Medulla oblongata (tissue), 1 donor: ENCODE results near the gene RABGGTA.
"Not testable (repeated sequence)": the region's sequence is repeated elsewhere in the genome, so short reads cannot be mapped to it uniquely, and the experiment has no call there.

Source experiments
- DNase-seq: peaks from one replicate; pipeline ENCODE4 v3.0.0-alpha.2; 2015; ENCODE audit errors: extremely low spot score

The RABGGTA gene

GRCh38 chr14:24260780-24261157 is 10.6 kb downstream of the RABGGTA start:
- no peak for DNase-seq

GRCh38 chr14:24260026-24260779 is 11.2 kb downstream of the RABGGTA start:
- DNase-seq, result no peak

GRCh38 chr14:24259282-24260025 is 11.9 kb downstream of the RABGGTA start:
- DNase-seq, result no peak

- no peak for DNase-seq
These were observed 12.7 kb downstream of the RABGGTA start for GRCh38 chr14:24258548-24259265.

DNA sequence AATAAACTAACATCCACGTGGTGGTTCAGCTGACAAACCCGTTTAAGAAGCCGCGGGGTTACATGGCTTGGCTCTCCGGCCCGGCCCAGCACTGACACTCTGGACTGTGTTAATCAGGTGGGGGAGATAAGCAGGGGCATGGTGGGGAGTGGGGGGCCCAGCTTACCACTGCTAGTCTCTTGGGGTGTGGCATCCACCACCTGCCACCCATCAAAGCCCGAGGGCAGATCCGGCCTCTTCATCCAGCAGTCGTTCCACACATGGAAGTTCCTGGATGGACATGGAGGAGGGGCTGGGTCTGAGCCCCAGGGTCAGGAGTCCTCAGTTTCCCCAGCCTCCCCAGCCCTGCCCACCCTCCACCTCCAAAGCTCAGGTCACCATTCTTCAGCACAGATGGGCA is 13.3 kb downstream of the RABGGTA start:
- no peak for DNase-seq

DNA sequence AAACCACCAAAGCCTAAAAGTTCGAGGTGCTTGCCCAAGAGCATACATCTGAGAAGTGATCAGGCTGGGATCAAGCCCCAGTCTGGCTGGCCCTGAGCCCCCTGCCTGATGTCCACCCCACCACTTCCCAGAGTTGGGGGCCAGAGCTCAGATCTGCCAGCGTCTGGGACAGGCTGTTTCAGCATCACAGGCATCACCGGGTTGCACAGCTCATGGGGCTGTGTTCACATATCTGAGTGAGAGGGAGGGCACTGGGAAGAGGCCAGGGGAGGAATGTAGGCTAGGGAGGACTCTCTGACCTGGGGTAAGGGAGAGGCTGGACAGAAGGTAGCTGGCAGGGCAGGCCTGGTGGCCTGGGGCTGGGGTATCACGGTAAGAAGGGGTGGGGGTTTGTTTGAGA is 14.4 kb downstream of the RABGGTA start:
- DNase-seq, result no peak

- DNase-seq, result no peak
These were observed 15.3 kb downstream of the RABGGTA start for GRCh38 chr14:24255931-24256711.

- no peak for DNase-seq
These were observed 16.0 kb downstream of the RABGGTA start for GRCh38 chr14:24255438-24255837.

- DNase-seq, result no peak
These were observed 16.6 kb downstream of the RABGGTA start for GRCh38 chr14:24254630-24255392.

DNA sequence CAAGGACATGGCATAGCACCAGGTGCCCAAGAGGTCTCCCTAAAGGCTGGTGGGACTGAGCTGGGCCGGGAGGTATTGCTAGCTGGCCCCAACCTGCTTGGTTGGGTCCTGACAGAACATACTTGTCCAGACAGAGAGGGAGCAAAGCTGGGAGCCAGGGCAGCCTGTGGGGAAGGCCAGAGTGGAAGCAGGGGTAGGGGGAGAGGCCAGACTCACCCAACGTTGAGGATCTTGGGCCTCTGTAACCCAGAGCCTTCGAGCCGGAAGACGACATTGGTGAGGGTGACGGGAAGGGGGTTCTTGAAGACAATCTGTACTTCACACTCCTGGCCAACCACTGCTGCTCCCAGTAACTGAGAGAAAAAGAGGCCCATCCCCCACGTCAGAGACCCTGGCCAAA is 17.5 kb downstream of the RABGGTA start:
- DNase-seq, result no peak

GRCh38 chr14:24252289-24253124 is 18.9 kb downstream of the RABGGTA start:
- no peak for DNase-seq

DNA sequence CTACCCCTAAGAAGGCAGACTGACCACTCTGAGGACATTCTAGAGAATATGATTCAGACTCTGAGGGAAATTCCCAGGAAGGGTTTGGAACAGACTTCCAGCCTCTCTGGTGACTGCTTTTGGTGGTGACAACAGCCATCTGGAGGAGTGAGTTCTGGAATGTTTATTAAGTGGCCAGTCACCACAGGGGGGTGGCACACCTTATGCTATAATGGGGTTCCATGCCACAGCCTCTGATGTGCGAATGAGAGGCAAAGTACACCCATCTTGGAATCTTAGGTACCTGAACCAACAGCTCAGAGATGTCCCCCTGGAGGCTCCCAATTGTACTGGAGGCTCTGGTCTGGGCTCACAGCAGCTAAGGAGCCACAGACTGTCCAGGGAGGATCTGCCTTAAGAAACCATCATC is 19.5 kb downstream of the RABGGTA start:
- DNase-seq, result no peak

GRCh38 chr14:24250354-24250753 is 21.0 kb downstream of the RABGGTA start:
- no peak for DNase-seq

GRCh38 chr14:24249230-24250021 is 22.0 kb downstream of the RABGGTA start:
- DNase-seq, result no peak

DNA sequence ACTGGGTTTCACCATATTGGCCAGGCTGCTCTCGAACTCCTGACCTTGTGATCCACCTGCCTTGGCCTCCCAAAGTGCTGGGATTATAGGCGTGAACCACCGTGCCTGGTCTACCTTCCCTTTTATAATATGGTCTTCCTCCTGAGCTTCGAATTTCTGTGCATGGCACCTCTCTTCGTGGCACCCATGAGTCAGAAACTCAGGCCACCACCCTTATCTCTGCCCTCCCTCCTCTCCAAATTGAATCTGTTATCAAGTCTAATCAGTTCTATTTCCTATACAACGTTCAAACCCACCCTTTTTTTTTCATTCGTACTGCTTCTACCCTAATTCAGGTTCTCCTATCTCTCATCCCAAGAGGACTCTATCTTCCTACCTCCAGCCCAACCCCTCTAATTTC is 24.0 kb downstream of the RABGGTA start:
- no peak for DNase-seq

- peak; percentile 17 for DNase-seq
These were observed 24.6 kb downstream of the RABGGTA start for GRCh38 chr14:24246765-24247212.

DNA sequence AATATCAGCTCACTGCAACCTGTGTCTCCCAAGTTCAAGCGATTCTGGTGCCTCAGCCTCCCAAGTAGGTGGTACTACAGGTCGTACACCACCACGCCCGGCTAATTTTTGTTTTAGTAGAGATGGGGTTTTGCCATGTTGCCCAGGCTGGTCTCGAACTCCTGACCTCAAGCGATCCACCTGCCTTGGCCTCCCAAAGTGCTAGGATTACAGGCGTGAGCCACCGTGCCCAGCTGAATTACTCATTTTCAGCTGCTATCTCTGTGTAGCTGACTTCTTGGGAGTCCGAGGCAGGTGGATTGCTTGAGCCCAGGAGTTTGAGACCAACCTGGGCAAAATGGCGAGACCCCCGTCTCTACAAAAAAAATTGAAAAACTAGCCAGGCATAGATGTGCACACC is 26.0 kb downstream of the RABGGTA start:
- not testable (repeated sequence) for DNase-seq

GRCh38 chr14:24243336-24243836 is 28.0 kb downstream of the RABGGTA start:
- DNase-seq, result peak; percentile 37

- DNase-seq, result peak; percentile 96
These were observed 29.5 kb downstream of the RABGGTA start for GRCh38 chr14:24241829-24242443.
